Activated T-cell treated with anti-CD3 and anti-CD28 coated beads for 48 hours (primary cell): ENCODE measurements around the gene GATB.

Source experiments
- DNase-seq: peaks from one replicate; pipeline ENCODE4 v3.0.0-alpha.2; 2020; ENCODE audit warnings: low read depth

GATB gene, protein sequence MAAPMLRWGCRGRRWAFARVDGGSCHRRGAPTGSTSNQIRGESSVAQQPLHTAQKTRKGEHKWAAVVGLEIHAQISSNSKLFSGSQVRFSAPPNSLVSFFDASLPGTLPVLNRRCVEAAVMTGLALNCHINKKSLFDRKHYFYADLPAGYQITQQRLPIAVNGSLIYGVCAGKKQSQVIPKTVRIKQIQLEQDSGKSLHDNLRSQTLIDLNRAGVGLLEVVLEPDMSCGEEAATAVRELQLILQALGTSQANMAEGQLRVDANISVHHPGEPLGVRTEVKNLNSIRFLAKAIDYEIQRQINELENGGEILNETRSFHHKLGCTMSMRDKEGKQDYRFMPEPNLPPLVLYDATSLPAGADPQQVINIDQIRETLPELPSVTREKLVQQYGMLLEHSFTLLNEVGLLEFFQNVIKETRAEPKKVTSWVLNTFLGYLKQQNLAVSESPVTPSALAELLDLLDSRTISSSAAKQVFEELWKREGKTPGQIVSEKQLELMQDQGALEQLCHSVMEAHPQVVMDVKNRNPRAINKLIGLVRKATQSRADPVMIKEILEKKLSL

DNA sequence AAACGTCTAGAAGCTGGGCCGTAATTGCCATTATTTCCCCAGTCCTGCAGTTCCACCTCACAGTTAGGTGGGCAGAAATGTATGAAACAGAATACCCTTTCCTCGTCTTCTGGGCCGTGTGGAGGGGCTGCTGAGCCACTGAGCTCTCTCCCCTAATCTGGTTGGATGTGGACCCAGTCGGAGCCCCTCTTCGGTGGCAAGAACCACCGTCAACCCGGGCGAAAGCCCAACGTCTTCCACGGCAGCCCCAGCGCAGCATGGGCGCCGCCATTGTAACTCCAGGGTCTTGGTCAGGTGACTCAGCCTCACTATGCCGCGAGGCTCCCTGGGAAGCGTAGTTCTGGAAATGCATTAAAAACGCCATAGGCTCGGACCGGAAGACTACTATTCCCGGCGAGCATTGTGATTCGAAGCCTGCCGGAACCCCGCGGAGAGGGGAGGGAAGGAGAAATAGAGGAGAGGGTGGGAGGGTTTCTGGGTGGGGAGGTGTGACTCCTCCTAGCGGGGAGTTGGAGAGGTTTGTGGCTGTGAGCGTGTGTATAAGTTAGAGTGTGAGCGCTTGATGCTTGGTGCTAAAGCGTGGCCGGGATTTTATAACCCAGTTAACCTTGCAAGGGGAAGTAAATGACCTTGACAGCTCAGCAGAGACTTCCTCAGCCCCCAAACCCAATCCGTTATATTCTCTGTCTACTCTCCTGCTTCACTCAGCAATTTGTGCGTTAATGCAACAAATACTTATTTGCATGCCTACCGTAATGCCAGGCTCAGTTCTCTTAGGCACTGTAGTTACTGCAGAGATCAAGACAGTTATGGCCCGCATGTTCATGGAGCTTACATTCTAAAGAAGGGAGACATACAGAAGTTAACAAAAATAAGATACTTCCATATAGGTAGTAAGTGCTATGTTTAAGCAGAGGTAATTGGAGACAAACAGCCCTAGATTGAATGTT is at the start of gene GATB:
Gene GATB (minus strand): TSS at position 296 of the 950 bp plus-strand sequence. CDS start 25 bp downstream, at position 271.
- peak; percentile 83 for DNase-seq

DNA sequence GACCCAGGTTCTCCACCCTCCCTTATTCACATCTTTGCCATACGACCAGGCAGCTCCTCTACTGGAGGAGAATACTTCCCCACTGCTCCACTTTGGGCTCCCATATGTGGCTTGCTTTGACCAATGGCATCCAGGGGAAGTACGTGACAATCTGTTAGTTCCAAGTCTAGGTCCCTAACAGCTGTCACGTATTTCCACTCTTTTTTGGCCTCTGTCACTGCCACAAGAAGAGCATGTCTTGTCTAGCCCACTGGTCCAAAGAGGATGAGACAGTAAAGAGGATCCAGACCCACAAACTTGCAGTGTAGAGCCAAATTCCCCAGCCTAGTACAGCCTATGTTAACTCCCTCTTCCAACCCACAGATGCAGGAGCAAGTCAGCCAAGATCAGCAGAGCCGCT is 49.7 kb upstream of the GATB start:
- DNase-seq = no peak

DNA sequence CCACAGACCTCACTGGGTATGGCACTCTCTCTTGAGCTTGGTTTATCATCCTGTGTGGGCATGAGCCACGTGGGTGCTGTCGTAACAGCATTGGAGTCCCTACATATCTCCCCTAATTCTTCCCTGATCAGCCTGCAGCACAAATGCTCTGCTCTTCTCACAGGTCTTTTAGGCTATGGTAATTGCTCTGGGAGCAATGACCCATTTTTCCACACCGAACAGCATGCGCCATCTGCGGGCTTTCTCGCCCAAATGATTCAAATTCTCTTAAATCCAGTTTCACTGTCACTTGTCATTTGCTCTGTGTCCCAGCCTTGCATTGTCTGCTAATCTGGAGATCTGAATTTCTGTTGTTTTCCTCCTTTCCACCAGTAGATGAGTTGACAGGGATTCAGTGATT is 48.9 kb upstream of the GATB start:
- DNase-seq = no peak

DNA sequence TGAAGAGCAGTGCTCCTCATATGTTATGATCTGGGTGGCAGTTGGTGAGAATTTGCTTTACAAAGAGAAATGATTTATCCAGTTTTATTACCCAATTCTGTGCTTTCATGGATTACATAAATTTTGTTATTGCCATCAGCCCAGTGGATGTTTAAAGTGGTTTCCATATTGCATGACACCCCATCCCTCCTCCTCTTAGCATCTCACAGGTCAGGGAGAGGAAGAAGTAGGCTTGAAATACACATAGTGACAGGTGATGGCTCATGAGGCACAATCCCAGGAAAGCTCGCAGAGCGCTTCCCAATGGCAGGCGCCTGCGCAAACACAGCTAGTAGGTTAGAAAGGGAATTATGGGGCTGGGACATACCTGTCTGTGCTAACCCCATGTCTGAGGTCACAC is 47.7 kb upstream of the GATB start:
- DNase-seq = no peak

DNA sequence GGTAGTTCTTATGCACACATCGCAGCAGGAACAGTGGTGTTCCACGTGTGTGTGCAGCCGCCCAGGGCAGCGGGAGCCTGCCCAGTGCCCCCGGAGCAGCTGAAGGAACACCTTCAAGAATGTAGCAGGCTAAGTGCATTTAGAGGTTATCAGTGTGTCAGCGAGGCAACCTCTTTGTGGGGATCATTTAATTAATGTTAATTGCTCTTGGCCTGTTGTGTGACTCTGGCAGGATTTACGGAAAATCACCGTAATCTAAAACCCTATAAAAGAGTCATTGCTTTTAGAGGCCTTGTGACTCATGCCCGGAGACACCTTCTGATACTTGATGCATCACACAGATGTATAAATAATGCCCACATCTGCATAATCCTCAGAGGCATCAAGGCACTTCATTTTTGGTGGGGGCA is 47.3 kb upstream of the GATB start:
- DNase-seq = no peak

DNA sequence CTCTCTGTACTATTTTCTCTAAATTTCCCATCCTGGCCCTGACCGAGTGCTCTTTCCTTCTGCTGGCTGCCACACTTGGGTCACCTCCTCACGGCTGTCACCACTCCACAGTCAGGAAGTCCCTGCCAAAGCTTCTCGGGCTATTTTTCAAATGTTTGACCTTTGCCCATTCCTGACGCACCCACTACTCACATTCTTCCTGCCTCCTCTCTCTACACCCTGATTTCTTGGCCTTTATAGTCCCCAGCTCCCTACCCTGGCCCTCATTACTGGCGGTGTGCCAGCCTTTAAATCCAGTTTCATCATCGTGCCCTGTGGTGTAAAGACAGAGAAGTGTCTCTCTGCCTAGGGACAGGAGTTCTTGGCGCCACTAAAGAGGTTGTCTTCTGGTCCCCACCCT is 46.4 kb upstream of the GATB start:
- DNase-seq = no peak

DNA sequence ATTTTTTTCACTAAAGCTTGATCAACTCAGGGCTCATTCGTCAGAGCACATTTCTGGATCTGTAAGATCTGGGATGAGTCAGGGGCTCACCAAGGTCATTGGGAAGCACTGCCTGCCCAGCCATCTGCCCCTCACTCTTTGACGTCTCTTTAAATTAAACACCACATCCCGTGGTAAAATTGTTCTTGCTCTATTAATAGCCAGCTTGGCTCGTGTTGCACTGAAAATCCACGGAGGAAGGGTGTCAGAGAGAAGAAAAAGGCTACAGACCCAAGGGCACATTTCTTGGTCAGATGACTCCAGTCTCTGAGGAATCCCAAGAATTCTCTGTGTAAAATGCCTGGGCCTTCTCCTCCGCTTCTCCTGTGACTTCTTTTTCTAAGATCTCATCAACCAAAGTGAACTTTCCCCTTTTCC is 45.7 kb upstream of the GATB start:
- no peak for DNase-seq

DNA sequence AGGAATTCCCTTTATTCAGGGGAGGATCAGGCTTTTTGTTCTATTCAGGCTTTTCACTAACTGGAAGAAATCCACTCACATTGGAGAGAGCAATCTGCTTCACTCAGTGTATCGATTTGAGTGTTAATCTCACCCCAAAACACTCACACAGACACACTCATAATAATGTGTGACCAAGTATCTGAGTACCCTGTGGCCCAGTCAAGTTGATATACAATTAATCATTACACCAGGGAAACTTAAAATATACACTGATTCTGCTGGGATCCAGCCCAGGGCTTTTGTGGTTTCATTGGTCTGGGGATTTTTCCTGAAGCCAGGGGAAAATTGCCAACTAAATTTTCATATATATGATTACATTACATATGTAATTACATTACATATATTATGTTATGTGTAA is 44.0 kb upstream of the GATB start:
- DNase-seq = no peak

DNA sequence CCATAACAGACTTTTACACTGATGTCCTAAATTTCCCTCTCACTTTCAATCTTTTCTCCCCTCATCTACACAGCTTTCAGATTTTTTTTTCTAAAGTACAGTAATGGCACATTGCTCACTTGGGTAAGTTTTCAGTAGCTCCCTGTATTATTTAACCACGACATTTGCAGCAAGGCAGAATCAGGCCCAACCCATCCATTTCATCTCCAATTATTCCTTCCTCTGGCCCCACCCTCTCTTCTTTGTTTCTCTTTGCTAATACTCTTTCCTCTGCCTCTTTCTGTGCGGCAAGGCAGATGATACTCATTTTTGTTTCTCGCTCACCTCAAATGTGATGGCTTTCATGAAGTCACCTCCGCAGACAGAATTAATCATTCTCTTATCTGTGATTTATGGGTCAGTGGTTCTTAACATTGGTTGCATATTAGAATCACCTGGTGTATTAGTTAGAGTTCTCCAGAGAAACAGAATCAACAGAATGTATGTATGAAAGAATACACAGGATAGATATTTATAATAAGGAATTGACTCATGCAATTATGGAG is 43.4 kb upstream of the GATB start:
- DNase-seq = no peak

DNA sequence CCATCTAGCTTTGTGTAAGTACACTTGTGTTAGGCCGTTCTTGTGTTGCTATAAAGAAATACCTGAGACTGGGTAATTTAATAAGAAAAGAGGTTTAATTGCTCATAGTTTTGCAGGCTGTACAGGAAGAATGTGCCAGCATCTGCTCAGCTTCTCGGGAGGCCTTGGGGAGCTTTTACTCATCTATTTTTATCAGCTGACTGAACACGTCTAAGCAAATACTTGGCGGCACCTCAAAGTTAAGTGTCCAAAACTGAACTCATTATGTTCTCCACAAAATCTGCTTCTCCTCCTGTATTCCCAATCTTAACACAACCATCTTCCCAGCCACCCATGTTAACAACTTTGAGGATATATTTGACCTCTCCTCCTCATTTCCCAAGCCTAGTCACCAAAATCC is 42.4 kb upstream of the GATB start:
- DNase-seq = no peak

DNA sequence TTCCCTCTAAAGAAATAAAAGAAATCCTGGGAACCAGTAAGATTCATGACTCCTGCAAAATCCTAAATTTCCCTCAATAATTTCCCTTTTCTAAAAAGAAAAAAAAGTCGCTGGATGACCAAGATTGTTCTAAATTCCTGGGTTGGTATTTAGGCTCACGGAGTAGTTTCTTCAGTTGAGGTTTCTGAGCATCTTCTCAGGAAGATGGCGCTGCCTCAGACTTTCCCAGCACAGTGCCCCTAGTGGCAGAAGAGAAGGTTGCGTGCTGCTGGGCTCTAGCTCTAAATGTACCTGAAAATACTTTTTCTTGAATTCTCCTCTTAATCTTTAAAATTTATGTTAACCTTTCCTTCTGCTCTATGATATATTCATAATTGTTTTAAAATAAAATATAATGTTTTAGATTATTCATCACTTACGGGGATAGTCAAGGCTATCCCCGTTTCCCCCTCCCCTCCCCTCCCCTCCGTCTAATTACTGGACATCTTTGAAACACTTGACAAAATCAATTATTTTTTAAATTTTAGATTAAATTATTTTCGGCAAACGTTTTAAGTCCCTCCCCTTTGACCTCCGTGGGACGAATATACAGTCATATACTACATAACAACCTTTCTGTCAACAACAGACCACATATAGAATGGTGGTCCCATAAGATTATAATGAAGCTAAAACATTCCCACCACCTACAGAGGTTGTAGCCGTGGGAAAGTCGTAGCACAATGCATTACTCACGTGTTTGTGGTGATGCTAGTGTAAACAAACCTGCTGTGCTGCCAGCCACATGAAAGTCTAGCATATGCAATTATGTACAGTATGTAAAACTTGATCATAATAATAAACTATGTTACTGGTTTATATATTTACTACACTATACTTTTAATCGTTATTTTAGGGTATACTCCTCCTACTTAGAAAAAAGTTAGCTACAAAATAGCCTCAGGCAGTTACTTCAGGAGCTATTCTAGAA is 41.0 kb upstream of the GATB start:
- DNase-seq = peak; percentile 39

DNA sequence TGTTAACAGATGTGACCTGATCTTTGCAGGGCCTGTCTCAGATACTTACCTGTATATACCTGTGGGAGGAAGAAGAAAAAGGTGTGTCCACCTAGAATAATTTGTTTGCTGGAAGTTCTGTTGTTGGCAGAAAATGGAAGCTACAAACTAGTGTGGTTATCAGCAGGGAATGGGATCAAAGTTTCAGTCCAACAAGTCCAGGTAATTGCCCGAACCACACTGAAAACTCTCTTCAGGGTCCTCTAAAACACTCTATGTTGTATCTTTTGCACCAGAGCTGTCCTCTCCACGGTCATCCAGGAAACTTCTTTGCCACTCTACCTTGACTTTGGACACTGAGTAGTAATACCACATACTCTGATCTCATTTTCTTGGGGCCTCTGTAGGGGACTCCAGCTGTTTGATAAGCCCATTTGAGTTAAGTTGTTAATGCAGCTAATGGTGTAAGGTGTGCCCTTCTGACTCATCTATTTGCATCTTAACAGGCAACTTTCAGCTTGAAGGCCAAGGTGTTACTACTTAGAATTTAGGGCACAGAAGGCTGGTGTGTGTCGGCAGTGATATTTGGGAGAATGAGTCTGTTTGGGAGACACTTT is 38.7 kb upstream of the GATB start:
- DNase-seq = no peak

DNA sequence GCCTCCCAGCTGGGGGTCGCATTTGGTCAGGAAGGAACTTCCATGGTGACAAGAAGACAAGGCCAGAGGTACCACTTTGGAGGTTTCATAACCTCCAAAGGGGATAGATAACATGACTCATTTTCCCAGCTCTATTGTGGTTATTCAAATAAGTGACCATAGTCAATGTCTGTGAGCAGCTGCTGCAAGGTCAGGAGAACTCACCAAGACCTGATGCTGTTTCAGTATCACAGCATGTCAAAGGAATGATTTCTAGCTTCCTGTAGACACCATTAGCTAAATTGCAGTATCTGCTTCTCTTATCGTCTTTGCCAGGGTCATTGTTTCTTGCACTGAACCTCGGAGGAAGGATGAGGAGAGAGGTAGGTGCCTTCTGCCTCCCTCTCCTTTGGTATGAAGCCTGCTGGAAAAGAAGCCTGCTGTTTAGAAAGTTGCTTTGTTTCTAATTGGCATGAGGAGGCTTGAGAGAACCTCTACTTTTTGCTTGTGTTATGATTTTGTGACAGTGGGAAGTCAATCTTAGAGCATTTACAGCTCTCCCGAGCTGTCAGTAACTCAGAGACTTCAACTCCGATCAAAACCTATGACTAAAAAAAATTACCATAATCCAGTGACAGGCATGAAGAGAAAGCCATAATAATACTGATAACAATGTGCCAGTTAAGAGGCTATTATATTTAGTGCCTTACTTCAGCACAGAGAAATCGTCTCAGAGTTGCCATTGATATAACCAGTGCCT is 38.0 kb upstream of the GATB start:
- no peak for DNase-seq

DNA sequence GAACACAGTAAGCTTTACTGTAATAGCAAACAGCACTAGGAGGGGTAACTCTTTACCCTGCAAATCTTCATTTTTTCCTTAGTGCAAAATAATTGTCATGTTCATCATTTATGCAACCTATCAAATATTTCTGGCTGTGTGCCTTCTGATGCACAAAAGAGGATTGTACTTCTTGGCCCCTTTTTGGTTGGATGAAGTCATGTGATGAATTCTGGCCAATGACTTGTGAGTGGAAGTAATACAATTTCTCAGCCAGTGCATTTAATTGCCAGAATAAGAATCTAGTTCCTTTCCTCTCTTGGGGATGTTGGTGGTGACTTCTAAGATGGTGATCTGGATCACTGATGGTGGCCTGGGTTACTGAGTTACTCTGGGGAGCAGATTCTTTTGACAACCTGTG is 37.0 kb upstream of the GATB start:
- no peak for DNase-seq

DNA sequence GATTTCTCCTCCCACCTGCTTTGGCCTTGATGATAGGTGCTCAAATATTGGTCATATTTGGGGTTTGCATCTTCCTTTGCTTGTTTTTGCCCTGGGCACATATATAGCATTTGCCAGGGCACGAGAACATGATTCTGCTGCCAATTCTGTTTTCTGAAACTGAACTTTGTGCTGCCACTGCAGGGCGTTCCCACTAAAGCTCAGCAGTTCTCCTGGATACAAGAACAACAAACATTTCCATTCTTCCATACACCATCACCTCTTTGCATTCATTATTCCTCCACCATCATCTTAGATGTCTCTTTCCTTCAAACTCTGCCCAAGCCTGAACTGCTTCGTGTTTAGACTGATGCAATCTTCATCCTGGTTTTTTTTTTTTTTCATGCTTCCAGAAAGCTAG is 36.3 kb upstream of the GATB start:
- DNase-seq = no peak

DNA sequence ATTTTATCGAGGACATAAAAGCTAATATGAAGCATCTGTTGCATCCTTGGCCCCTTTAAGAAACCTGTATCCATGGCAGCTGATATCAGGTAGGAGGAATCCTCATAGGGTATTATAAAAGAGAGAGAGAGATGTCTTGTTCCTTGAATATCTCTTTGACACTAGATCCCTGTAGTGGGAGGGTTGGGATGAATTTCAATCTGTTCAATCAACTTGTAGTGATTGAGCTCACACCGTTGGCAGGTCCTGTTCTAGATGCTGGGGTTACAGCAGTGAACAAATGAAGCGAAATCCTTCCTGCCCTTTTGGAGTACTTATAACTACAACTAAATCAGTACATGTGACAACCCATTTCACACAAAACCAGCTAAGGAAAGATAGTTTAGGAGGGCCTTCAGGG is 35.3 kb upstream of the GATB start:
- no peak for DNase-seq

DNA sequence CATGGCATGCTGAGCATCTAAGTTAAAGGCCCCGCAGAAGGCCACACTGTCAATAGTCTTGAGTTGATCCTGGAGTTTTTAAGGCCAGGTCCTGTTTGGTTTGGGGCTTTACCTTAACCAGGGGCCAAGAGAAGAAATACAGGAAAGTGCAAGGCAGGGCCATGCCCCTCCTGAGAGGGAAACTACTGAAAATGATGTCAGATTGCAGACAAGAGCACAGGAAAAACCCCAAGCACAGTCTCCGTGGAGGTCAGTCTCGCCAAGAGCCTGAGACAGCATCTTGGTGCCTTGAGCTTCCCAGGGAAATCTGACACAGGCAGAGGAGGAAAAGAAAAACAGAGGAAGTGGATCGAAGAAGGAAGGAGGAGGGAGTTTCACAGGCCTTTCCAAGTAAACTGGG is 32.2 kb upstream of the GATB start:
- DNase-seq = no peak

DNA sequence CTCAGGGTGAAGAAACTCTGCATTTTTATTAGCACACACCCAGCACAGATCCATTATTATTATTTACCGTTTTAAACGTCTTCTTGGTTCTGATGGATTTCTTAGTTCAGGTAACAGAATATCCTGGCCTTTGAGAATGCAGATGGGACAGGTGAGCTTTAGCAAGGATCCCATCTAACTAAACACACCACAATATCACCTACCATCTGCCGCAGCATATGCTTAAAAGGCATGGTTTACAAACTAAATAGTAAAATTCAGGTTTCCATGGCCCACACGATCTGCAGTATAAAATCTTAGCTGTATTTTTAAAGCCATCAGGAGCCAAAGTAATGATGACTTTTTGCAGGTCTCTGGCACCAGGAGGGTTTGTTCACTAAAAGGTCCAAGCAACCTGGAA is 31.7 kb upstream of the GATB start:
- DNase-seq = no peak

DNA sequence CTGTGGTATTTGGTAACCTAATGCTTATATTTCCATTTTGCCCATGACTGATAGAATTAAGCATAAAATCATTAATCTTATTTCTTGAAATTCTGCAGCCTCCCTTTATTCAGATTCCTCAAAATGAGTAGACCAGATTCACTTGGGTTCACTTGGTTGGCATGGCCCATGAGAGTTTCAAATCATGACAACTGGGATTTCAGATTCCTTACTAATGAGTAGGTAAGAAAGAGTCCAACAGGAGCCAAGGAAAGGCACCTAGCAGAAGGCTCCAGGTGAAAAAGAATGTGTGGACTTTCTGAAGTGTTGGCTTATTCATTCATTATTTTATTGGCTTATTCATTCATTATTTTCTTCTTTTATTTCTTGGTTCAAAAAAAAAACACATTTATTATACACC is 27.2 kb upstream of the GATB start:
- DNase-seq = no peak

DNA sequence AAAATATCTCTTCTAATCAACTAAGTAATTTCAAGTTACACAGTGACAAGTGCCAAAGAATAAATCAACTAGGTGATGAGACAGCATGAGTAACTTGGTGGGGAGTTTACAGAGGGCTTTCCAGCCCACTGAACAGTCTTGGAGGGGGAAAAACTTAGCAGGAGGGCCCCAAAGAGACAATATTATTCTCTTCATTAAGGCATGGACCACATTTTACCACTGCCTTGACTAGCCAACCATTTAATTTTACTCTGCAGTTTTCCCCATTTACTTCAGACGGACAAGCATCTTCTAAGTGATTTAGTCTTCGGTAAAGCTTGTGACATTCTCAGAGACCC is 25.3 kb upstream of the GATB start:
- DNase-seq = no peak
